HG02943 (cell line): ENCODE results near the gene BOD1.

Source experiments
- ATAC-seq: cut with Tn5 transposase; IDR thresholded peaks from one replicate; pipeline ENCODE4 v1.9.1; 2021; ENCODE audit warnings: mild to moderate bottlenecking, low read depth, moderate library complexity; ENCODE audit not compliant: unreplicated experiment

The BOD1 gene

GRCh38 chr5:173642191-173642816, 25.9 kb upstream of the BOD1 start:
- no peak for ATAC-seq

DNA sequence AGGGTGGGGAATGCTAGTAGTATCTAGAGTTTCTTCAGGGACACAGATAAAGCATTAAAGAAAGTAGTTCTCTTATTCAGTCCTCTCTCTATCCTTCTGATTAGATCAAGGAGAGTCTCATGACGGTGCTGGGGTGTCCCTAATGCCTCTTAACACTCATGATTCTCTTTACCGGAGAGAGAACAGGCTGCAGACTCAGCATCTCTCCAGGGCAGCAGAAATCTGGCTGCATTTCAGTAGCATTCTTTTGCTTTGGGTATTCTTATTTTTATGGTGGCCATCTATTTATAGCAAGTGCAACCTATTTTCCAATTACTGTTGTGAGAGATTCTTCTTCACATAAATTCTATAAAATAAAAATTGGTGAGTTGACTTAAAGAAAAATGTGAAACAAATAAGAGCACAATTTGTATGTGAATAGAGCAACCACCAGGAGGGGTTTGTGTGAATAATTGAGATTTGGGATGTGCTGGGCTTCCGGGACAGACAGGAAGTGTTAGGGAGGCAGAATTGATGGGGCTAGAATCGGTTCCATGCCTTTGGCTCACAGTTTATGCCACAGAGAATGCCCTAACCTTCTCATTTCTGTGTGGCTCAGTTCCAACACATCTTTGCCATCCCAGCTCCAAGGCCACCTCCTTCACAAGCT, 23.8 kb upstream of the BOD1 start:
- ATAC-seq = no peak

GRCh38 chr5:173638126-173639040, 21.9 kb upstream of the BOD1 start:
- ATAC-seq = no peak

DNA sequence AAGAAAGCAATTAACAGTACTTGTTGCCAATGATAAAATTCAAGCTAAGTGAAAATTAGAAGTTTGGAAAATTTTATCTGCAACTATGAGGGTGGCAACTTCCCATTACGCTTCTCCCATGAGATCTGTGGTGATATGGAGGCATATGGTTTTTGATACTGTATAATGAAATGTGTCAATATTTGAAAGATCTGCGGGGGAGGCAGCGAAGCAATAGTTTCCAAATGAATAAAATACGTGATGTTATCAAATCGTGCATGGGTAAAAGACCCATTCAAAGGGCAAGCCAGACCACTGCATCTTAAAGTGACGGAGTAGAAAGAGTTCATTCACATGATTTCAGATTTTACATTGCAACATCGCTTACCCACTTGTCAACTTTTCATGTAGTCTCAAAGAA, 20.9 kb upstream of the BOD1 start:
- no peak for ATAC-seq

GRCh38 chr5:173634465-173634983, 18.1 kb upstream of the BOD1 start:
- no peak for ATAC-seq

DNA sequence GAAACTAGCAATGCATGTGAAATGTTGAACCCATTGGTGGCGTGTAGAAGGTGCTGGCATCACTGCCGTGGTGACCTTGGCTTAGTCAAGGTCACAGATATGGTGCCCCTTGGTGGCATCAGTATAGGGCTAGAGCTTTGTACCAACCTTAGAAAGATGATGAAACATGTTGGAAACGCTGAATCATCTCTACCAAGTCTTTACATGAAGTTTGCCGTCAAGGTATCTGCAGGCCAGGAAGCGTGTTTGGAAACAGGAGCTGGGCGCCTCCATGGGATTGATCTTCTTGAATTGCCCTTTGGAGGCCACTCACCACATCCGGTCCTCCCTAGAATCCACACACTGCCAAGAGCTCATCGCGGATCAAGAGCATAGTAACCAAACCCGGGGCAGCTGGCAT, 16.9 kb upstream of the BOD1 start:
- ATAC-seq = no peak

GRCh38 chr5:173631478-173631877, 15.0 kb upstream of the BOD1 start:
- ATAC-seq = no peak

DNA sequence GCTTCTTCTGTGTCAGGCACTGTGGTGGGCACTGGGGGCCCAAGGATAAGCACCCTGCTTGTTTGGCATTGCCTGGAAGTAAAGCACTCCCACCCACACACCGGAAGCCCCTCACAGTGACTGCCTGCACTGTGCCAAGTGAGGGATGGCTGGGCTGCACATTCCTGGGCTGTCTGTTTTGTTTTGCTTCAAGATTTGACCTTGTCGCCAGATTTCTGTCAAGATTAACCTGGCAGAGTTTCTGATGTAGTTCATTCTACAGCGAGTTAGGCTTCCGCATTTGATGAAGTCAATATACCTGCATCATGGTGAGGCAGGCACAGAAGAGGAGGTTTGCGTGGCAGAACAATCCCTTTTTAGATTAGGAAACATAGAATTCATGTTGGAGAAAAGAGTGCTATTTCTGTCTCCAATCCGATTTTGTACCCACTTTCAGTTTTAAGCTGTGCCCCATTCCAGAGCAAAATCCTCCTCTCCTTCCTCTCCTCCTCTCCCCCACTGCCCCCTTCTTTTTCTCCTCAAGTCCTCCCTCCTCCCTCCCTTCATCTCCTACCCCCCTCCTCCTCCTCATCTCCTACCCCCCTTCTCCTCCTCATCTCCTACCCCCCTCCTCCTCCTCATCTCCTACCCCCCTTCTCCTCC, 14.4 kb upstream of the BOD1 start:
- no peak for ATAC-seq

- no peak for ATAC-seq
Measured at GRCh38 chr5:173629628-173630027, 13.2 kb upstream of the BOD1 start.

DNA sequence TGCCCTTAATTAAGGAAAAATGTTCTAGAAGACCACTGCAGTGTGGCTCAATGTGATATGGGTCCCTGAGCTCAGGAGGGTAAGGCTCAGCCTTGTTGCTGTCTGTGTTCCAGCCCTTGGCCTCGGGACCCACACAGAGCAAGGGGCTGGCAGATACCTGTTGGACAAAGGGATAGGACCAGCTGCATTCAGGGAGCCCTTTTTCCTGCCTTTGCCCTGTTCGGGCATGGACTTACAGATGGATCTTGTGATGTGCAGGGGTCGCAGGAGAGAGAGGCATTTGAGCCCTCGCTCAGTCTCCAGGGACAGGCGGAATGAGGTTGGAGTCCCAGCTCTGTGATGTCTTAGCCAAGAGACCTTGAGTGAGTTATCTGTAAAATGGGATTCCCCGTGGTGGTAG, 12.1 kb upstream of the BOD1 start:
- no peak for ATAC-seq

GRCh38 chr5:173627860-173628392, 11.5 kb upstream of the BOD1 start:
- no peak for ATAC-seq

DNA sequence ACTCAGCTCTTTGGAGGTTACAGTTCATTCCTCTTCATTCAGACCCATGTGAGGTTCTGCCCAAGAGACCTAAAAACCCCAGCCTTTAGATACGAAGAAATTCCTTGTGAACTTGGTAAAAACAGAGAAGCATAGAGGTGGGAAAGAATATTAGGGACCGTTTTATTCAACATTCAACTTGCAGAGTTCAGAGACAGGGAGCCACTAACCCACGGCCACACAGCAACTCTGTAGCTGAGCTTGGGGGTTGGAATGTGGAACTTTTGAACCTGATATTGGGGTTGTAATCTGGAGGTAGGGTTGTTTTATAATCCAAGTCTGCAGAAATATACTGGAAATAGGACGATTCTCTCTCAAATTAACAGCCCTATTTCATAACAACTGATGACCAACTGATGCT, 10.8 kb upstream of the BOD1 start:
- no peak for ATAC-seq

DNA sequence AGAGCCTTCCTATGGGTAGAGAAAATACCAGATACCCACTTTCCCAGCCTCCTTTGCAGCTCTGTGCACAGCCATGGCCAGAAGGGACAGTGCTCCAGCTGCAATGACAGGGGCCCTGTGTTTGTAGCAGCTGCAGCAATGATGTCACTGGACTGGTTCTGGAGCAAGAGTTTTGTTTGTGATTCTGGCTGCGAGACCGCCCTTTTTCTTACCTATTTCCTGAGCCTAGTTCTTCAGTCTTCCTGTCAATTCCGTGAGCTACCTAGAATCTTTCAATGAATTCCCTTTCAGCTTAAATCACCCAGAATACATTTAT, 10.0 kb upstream of the BOD1 start:
- ATAC-seq = no peak

- ATAC-seq = no peak
Measured at GRCh38 chr5:173625673-173626504, 9.4 kb upstream of the BOD1 start.

DNA sequence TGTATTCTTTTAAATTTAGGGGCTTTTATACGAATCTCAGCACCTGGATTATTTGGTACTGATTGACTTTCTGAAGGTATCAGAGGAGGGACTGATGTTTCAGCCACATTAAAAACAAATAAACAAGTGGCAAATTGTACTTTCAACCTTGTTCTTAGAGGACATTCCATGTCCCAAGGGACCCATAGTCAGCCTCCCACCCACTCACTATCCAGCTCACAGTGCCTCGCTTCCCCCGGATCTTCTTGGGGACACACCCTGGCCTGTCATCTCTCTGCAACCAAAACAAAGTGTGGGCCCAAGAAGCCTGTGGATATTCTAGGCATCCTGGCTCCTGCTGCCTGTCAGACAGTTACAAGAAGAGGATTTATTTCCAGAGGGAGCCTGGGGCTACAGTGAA, 8.8 kb upstream of the BOD1 start:
- ATAC-seq = no peak

GRCh38 chr5:173624282-173624681, 7.8 kb upstream of the BOD1 start:
- ATAC-seq = no peak

GRCh38 chr5:173623789-173624188, 7.3 kb upstream of the BOD1 start:
- ATAC-seq = no peak

DNA sequence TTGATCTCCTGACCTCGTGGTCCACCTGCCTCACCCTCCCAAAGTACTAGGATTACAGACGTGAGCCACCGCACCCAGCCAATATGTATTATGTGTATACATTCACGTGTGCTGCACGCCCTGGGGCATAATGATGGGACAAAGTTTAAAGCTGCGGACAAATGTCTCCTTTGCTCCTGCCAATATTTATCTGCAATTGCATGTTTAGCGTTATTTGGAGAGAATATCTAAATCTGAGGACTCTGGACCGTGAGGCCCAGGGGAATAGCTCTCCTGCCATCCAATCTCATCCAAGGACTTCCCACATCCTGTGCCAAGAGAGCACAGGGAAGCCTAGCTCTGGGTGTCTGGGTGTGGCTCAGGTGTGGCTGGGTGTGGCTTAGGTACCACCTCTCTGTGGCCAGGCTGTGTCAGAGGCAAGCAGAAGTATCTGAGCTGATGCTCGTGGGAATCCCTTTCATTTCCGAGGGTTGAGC, 6.9 kb upstream of the BOD1 start:
- no peak for ATAC-seq

DNA sequence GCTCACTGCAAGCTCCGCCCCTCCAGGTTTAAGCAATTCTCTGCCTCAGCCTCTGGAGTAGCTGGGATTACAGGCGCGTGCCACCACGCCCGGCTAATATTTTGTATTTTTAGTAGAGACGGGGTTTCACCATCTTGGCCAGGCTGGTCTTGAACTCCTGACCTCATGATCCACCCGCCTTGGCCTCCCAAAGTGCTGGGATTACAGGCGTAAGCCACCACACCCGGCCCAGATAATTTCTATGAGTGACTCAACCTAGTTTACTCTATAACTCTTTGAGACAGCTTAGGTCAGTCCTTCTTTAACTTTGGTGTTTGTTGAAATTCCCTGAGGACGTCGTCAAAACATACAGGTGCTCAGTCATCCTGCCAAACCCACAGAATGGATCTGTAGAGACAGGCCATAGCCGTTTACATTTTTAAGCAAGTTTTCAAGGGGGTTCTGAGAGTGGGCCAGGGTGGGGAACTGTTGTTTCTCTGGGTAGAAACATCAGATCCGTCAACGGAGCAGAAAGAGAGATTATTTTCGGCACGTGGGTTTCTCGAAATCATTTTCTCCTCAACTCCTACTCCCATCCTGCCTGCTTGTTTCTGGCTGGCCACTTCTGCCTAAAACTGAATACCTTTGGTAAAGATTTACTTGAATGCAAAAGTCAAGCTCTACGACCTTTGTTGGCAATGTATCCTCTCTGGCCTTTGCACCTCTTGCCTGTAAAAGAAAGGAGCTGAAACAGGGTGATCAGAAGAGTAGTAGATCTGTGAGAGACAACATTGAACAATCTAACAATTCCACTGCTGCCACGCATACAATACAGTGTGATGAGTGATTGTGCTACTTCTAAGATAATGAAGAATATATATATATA, 6.0 kb upstream of the BOD1 start:
- no peak for ATAC-seq
